HCT116 (cell line): ENCODE data around the gene MOG. TPM values are rescaled to one million over a fixed set of nuclear protein-coding genes. Genes with fewer than 3 reads are reported as not detected.
"Not testable (repeated sequence)": the region's sequence is repeated elsewhere in the genome, so short reads cannot be mapped to it uniquely, and the experiment has no call there.

Experiments used
- ATAC-seq: fragments of 200-7000 bp; cut with Tn5 transposase; 2 replicates; pipeline ENCODE4 v1.9.1; 2020; ENCODE audit warnings: mild to moderate bottlenecking, moderate library complexity
- BruUV-seq: library from RNA; stranded (reverse); fragments of 400-500 nt; replicated peaks from 2 replicates; lab custom pipeline; 2021; lab: Mats Ljungman, UMichigan
- CTCF ChIA-PET: fragments of 300-600 bp; sonication (Branson Sonifier 250); formaldehyde crosslinking; loops from one replicate; lab custom pipeline; 2021; ENCODE audit warnings: antibody characterized with exemption; lab: Charles Lee
- POLR2A ChIA-PET: fragments of 300-600, 350-600 bp; sonication (Branson Sonifier 250); formaldehyde crosslinking; loops from one replicate; lab custom pipeline; 2021; ENCODE audit warnings: antibody characterized with exemption; lab: Charles Lee
- RAD21 ChIA-PET, 2 experiments: fragments of 300-600 bp; sonication (Branson Sonifier 250); formaldehyde crosslinking; loops; one replicate each; lab custom pipeline; 2023; ENCODE audit warnings: low total read pairs in 2 of 2; ENCODE audit not compliant: uncharacterized antibody in 2 of 2, unreplicated experiment in 2 of 2, low non-redundant PET in 1 of 2; lab: Charles Lee
- DNase-seq: peaks from one replicate; pipeline ENCODE4 v3.0.0-alpha.2; 2010; ENCODE audit warnings: low read depth, low spot score
- H2AFZ ChIP-seq: fragments of 200-600 bp; shearing (Covaris generic), sonication (generic); 2 replicates; pipeline ENCODE4 v1.6.1; 2017; ENCODE audit warnings: low read depth, mixed run types, mixed read lengths, antibody characterized with exemption, low read length; ENCODE audit not compliant: poor library complexity, severe bottlenecking
- H3K27ac ChIP-seq: 2 replicates; pipeline ENCODE4 v1.5.1; 2012; ENCODE audit warnings: low read depth, low read length
- H3K27me3 ChIP-seq: fragments of 200-600 bp; sonication (generic); 2 replicates; pipeline ENCODE4 v1.6.1; 2016; ENCODE audit warnings: mixed run types, low read length, mixed read lengths; ENCODE audit not compliant: insufficient read depth
- H3K36me3 ChIP-seq, 2 experiments: fragments of 200-500 bp in 1 of 2; fragments of 200-600 bp in 1 of 2; sonication (Bioruptor generic) in 1 of 2; sonication (generic) in 1 of 2; 2 replicates each; pipeline versions ENCODE4 v1.5.1 to v1.6.1; 2014 to 2016; ENCODE audit warnings: low read length in 2 of 2, inconsistent platforms in 1 of 2, mixed read lengths in 1 of 2, mixed run types in 1 of 2; ENCODE audit not compliant: insufficient read depth in 2 of 2, control insufficient read depth in 1 of 2
- H3K4me1 ChIP-seq, 2 experiments: fragments of 200-600 bp in 1 of 2; sonication (generic) in 1 of 2; 2 replicates each; pipeline versions ENCODE4 v1.5.1 to v1.6.1; 2012 to 2017; ENCODE audit warnings: low read length in 2 of 2, inconsistent platforms in 1 of 2, mild to moderate bottlenecking in 1 of 2, mixed read lengths in 1 of 2, mixed run types in 1 of 2, moderate library complexity in 1 of 2; ENCODE audit not compliant: insufficient read depth in 2 of 2, control insufficient read depth in 1 of 2
- H3K4me2 ChIP-seq: fragments of 200-600 bp; sonication (generic); 2 replicates; pipeline ENCODE4 v1.6.1; 2017; ENCODE audit warnings: mixed run types, low read length, mixed read lengths
- H3K4me3 ChIP-seq, 2 experiments: fragments of 200-600 bp in 1 of 2; sonication (generic) in 1 of 2; replicated peaks in 1 of 2; 2 replicates each; pipeline ENCODE4 v1.5.1; 2011 to 2016; ENCODE audit warnings: low read length in 2 of 2, control low read depth in 1 of 2, low read depth in 1 of 2, mild to moderate bottlenecking in 1 of 2, mixed read lengths in 1 of 2, mixed run types in 1 of 2
- H3K79me2 ChIP-seq: fragments of 200-600 bp; sonication (generic); 2 replicates; pipeline ENCODE4 v1.6.1; 2017; ENCODE audit warnings: mild to moderate bottlenecking, mixed run types, low read length, moderate library complexity, mixed read lengths; ENCODE audit not compliant: insufficient read depth
- H3K9ac ChIP-seq: fragments of 200-600 bp; sonication (generic); 2 replicates; pipeline ENCODE4 v1.6.1; 2016; ENCODE audit warnings: low read length, mixed read lengths
- H3K9me2 ChIP-seq: fragments of 200-600 bp; sonication (generic), shearing (Covaris generic); 2 replicates; pipeline ENCODE4 v1.6.1; 2017; ENCODE audit warnings: mixed run types, mild to moderate bottlenecking, moderate library complexity; ENCODE audit not compliant: insufficient read depth
- H3K9me3 ChIP-seq, 2 experiments: fragments of 200-500 bp in 1 of 2; fragments of 200-600 bp in 1 of 2; sonication (Bioruptor generic) in 1 of 2; sonication (generic) in 1 of 2; 2 replicates each; pipeline ENCODE4 v1.6.1; 2014 to 2017; ENCODE audit warnings: low read length in 2 of 2, mixed read lengths in 2 of 2, inconsistent platforms in 1 of 2, low read depth in 1 of 2, mild to moderate bottlenecking in 1 of 2, mixed run types in 1 of 2, moderate library complexity in 1 of 2; ENCODE audit not compliant: control insufficient read depth in 1 of 2, insufficient read depth in 1 of 2
- H4K20me1 ChIP-seq: fragments of 200-600 bp; sonication (generic), shearing (Covaris generic); 2 replicates; pipeline ENCODE4 v1.6.1; 2017; ENCODE audit warnings: mixed run types, mild to moderate bottlenecking, moderate library complexity; ENCODE audit not compliant: insufficient read depth
- EZH2phosphoT487 ChIP-seq: fragments of 200-600 bp; IDR thresholded peaks from 2 replicates; pipeline ENCODE4 v1.6.1; 2018; ENCODE audit warnings: antibody characterized with exemption, borderline replicate concordance
- FOSL1 ChIP-seq: IDR thresholded peaks from 2 replicates; pipeline ENCODE4 v1.6.1; 2012; ENCODE audit warnings: low read depth
- JUND ChIP-seq: IDR thresholded peaks from 2 replicates; pipeline ENCODE4 v1.6.1; 2012
- MAX ChIP-seq: IDR thresholded peaks from 2 replicates; pipeline ENCODE4 v1.6.1; 2012
- POLR2A ChIP-seq: IDR thresholded peaks from 2 replicates; pipeline ENCODE4 v1.7.0; 2011; ENCODE audit warnings: borderline replicate concordance; ENCODE audit not compliant: insufficient read depth, insufficient read length; ENCODE audit errors: extremely low read depth
- RAD21 ChIP-seq: IDR thresholded peaks from 2 replicates; pipeline ENCODE4 v1.6.1; 2012; ENCODE audit warnings: low read depth, mild to moderate bottlenecking
- SP1 ChIP-seq: IDR thresholded peaks from 2 replicates; pipeline ENCODE4 v1.6.1; 2012; ENCODE audit warnings: low read depth
- SRF ChIP-seq: IDR thresholded peaks from 2 replicates; pipeline ENCODE4 v1.6.1; 2012; ENCODE audit warnings: low read depth
- TCF7L2 ChIP-seq: IDR thresholded peaks from 2 replicates; pipeline ENCODE4 v1.7.0; 2011; ENCODE audit warnings: borderline replicate concordance, inconsistent platforms; ENCODE audit not compliant: insufficient read depth, insufficient read length; ENCODE audit errors: extremely low read depth
- YY1 ChIP-seq: IDR thresholded peaks from 2 replicates; pipeline ENCODE4 v1.6.1; 2011; ENCODE audit warnings: low read length, low read depth, moderate library complexity, mild to moderate bottlenecking; ENCODE audit not compliant: insufficient replicate concordance; ENCODE audit errors: extremely low read depth
- intact Hi-C: fragments of 100-400 bp; cut with micrococcal nuclease; formaldehyde crosslinking; loops from 2 replicates; pipeline ENCODE4 v1.10.0; 2022
- total RNA-seq: library from RNA; stranded (reverse); gene quantifications from one replicate; pipeline ENCODE4 v1.2.1, GENCODE V29; 2021; ENCODE audit not compliant: unreplicated experiment

The MOG gene
- total RNA-seq, 1 experiment from 2014 or later: not detected

DNA sequence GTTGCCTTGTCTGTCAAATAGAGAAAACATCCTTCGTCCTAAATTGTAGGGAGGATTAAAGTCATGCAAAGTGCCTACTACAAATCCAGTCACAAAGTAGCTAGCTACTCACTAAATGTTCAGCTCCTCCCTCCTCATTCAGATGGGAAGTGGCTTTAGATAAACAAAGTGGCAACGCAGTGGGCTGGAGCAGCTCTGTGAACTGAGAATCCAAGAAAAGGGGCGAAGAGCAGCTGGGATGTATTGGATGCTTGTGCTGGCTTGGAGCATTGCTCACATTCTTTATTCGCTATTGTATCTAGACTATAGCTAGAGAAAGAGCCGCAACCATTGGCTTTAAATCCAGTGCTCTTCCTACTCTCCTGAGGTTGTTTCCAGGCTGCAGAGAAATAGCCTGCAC lies 10.3 kb downstream of the MOG start:
- ChIA-PET POLR2A (no interaction called here), CTCF (interaction anchor here (2.2 to 6.9 kb wide), 2 partner anchors 13 to 17 kb away, joined by 21 to 70 read pairs; no protein-coding TSS in a partner anchor)

GRCh38 chr6:29671026-29671425 lies 14.1 kb downstream of the MOG start:
- ATAC-seq: no peak
- no peak overlapping the region for H3K27ac ChIP-seq
- H3K27me3 ChIP-seq: no peaks in the 10 kb centered on the region
- no peak for TF ChIP-seq SP1
- TF ChIP-seq JUND: no peak
- TF ChIP-seq TCF7L2: no peak
- no peak for TF ChIP-seq FOSL1
- TF ChIP-seq RAD21: no peak
- TF ChIP-seq, all 23 proteins: peak for 0
- no peak overlapping the region for H3K4me3 ChIP-seq
- H3K9ac ChIP-seq: no peak overlapping the region
- no peaks in the 10 kb centered on the region for H3K9me2 ChIP-seq
- no peak overlapping the region for H3K4me2 ChIP-seq
- no peaks in the 10 kb centered on the region for H3K9me3 ChIP-seq
- H4K20me1 ChIP-seq: no peaks in the 10 kb centered on the region
- CTCF ChIA-PET: interaction anchor here (3.4 kb wide), 1 partner anchor 17 kb away, joined by 21 read pairs; no protein-coding TSS in a partner anchor
- no peaks in the 10 kb centered on the region for H3K4me1 ChIP-seq
- POLR2A ChIA-PET: no interaction called here
- H3K79me2 ChIP-seq: no peaks in the 10 kb centered on the region
- intact Hi-C loops: no loop called here
- BruUV-seq: no TSS peak
- no peak for DNase-seq
- RAD21 ChIA-PET: no interaction called here
- no peak overlapping the region for H2AFZ ChIP-seq
- no peaks in the 10 kb centered on the region for H3K36me3 ChIP-seq

More for the DNA sequence above, 10.3 kb downstream of the MOG start:
- H4K20me1 ChIP-seq: no peaks in the 10 kb centered on the region
- H2AFZ ChIP-seq: no peak overlapping the region
- RAD21 ChIA-PET: no interaction called here
- no peaks in the 10 kb centered on the region for H3K9me3 ChIP-seq
- no peaks in the 10 kb centered on the region for H3K36me3 ChIP-seq
- no peak overlapping the region for H3K9ac ChIP-seq
- H3K27me3 ChIP-seq: no peaks in the 10 kb centered on the region
- no peak overlapping the region for H3K27ac ChIP-seq
- intact Hi-C loops: no loop called here
- ATAC-seq: no peak
- no peak for DNase-seq
- H3K4me3 ChIP-seq: no peak overlapping the region
- no peaks in the 10 kb centered on the region for H3K4me1 ChIP-seq
- no peaks in the 10 kb centered on the region for H3K79me2 ChIP-seq
- H3K9me2 ChIP-seq: no peaks in the 10 kb centered on the region
- no peak for TF ChIP-seq SRF
- TF ChIP-seq MAX: no peak
- no peak for TF ChIP-seq YY1
- no peak for TF ChIP-seq EZH2phosphoT487
- no peak for TF ChIP-seq RAD21
- no peak for TF ChIP-seq POLR2A
- BruUV-seq: no TSS peak
- H3K4me2 ChIP-seq: no peak overlapping the region

DNA sequence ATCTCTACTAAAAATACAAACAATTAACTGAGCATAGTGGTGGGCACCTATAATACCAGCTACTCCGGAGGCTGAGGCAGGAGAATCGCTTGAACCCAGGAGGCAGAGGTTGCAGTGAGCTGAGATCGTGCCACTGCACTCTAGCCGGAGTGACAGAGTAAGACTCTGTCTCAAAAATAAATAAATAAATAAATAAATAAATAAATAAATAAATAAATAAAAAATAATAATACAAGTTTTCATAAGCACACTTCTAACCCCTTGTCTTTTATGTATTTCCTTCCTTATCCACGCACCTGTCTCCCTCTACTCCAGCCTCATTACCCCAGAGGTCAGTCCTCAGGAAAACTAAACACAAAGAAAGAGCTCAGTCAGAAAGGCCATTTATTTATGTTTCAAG lies 15.2 kb downstream of the MOG start:
- H4K20me1 ChIP-seq, H3K79me2 ChIP-seq, H3K4me1 ChIP-seq, BruUV-seq, H3K4me2 ChIP-seq, H3K4me3 ChIP-seq, intact Hi-C loops, H3K36me3 ChIP-seq, H3K27ac ChIP-seq, DNase-seq, H3K27me3 ChIP-seq, ATAC-seq, H3K9me3 ChIP-seq, H3K9ac ChIP-seq, H2AFZ ChIP-seq, RAD21 ChIA-PET, H3K9me2 ChIP-seq: not testable (repeated sequence)
- ChIA-PET CTCF (interaction anchor here (1.6 to 3.4 kb wide), 2 partner anchors 18 to 22 kb away, joined by 5 to 21 read pairs; no protein-coding TSS in a partner anchor), POLR2A (interaction anchor here (0.9 kb wide), 1 partner anchor 18 kb away, joined by 3 read pairs; no protein-coding TSS in a partner anchor)
